ENCODE data around the gene CSNK1D.
A peak's percentile ranks its signal among the peaks of the same experiment; 100 is the strongest.
"Not testable (repeated sequence)": the region's sequence is repeated elsewhere in the genome, so short reads cannot be mapped to it uniquely, and the experiment has no call there.

Gene CSNK1D

GRCh38 chr17:82215972-82216300, 57.6 kb downstream of the CSNK1D start:
- Histone ChIP-seq H3K9ac (ENCODE audit: low read length) (no peak overlapping the region), H3K4me1 (ENCODE audit: insufficient read depth, low read length) (peaks cover 11% of the 10 kb centered on the region)

GRCh38 chr17:82215095-82215971, 58.2 kb downstream of the CSNK1D start:
- no peak overlapping the region for H3K27ac ChIP-seq (ENCODE audit: low read depth, low read length)
- H3K4me3 ChIP-seq (ENCODE audit: low read depth in 1 of 2, low read length in 2 of 2), result no peak overlapping the region
- H3K9ac ChIP-seq (ENCODE audit: low read length), result no peak overlapping the region
- no peaks in the 10 kb centered on the region for H3K27me3 ChIP-seq (ENCODE audit: control insufficient read depth in 1 of 2, insufficient read depth in 2 of 2, low read length in 2 of 2)
- H3K4me1 ChIP-seq (ENCODE audit: insufficient read depth, low read length), result peaks cover 11% of the 10 kb centered on the region
- no peaks in the 10 kb centered on the region for H3K9me3 ChIP-seq (ENCODE audit: low read length)
- no peaks in the 10 kb centered on the region for H3K36me3 ChIP-seq (ENCODE audit: insufficient read depth, low read length)

More at GRCh38 chr17:82215972-82216300, 57.6 kb downstream of the CSNK1D start:
- no peak overlapping the region for H3K27ac ChIP-seq (ENCODE audit: low read depth, low read length)
- no peaks in the 10 kb centered on the region for H3K27me3 ChIP-seq (ENCODE audit: control insufficient read depth in 1 of 2, insufficient read depth in 2 of 2, low read length in 2 of 2)
- no peaks in the 10 kb centered on the region for H3K9me3 ChIP-seq (ENCODE audit: low read length)
- H3K4me3 ChIP-seq (ENCODE audit: low read depth in 1 of 2, low read length in 2 of 2), result no peak overlapping the region
- no peaks in the 10 kb centered on the region for H3K36me3 ChIP-seq (ENCODE audit: insufficient read depth, low read length)

DNA sequence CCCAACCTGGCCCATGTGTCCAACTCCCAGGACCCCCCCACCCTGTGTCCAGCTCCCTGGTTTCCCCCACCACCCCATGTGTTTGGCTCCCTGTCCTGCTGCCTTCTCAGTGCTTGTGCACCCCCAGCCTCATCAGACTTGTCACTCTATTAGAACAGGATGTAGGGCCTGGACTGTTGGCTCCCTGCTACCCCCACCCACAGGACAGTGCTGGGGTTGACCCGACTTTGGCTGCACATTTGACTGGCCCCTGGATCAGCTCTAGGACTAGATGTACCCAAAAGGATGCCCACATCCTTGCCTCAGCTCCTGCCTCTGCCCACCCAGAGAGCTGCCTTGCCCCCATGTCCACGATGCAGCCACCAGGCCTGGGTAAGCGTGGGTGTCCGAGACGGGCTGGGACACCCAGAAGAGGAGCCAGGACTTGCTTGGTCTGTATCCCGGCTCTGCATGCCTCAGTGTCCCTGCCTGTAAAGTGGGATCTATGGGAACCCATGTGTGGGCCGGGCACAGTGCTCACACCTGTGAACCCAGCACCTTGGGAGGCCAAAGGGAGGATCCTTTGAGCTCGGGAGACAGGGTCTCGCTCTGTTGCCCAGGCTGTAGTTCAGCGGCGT, 59.4 kb downstream of the CSNK1D start:
- Histone ChIP-seq H3K9me3 (ENCODE audit: low read length) (no peaks in the 10 kb centered on the region), H3K36me3 (ENCODE audit: insufficient read depth, low read length) (no peaks in the 10 kb centered on the region), H3K27me3 (ENCODE audit: control insufficient read depth in 1 of 2, insufficient read depth in 2 of 2, low read length in 2 of 2) (no peaks in the 10 kb centered on the region), H3K27ac (ENCODE audit: low read depth, low read length) (no peak overlapping the region), H3K9ac (ENCODE audit: low read length) (no peak overlapping the region), H3K4me1 (ENCODE audit: insufficient read depth, low read length) (peaks cover 11% of the 10 kb centered on the region), H3K4me3 (ENCODE audit: low read depth in 1 of 2, low read length in 2 of 2) (no peak overlapping the region)

GRCh38 chr17:82213251-82214011, 60.1 kb downstream of the CSNK1D start:
- peaks cover 11% of the 10 kb centered on the region for H3K4me1 ChIP-seq (ENCODE audit: insufficient read depth, low read length)
- H3K9me3 ChIP-seq (ENCODE audit: low read length), result no peaks in the 10 kb centered on the region
- H3K9ac ChIP-seq (ENCODE audit: low read length), result no peak overlapping the region
- H3K36me3 ChIP-seq (ENCODE audit: insufficient read depth, low read length), result no peaks in the 10 kb centered on the region
- H3K27ac ChIP-seq (ENCODE audit: low read depth, low read length), result peak overlapping the region; percentile 19
- H3K4me3 ChIP-seq (ENCODE audit: low read depth in 1 of 2, low read length in 2 of 2), result peak overlapping the region; percentile 80 to 87
- H3K27me3 ChIP-seq (ENCODE audit: control insufficient read depth in 1 of 2, insufficient read depth in 2 of 2, low read length in 2 of 2), result no peaks in the 10 kb centered on the region

DNA sequence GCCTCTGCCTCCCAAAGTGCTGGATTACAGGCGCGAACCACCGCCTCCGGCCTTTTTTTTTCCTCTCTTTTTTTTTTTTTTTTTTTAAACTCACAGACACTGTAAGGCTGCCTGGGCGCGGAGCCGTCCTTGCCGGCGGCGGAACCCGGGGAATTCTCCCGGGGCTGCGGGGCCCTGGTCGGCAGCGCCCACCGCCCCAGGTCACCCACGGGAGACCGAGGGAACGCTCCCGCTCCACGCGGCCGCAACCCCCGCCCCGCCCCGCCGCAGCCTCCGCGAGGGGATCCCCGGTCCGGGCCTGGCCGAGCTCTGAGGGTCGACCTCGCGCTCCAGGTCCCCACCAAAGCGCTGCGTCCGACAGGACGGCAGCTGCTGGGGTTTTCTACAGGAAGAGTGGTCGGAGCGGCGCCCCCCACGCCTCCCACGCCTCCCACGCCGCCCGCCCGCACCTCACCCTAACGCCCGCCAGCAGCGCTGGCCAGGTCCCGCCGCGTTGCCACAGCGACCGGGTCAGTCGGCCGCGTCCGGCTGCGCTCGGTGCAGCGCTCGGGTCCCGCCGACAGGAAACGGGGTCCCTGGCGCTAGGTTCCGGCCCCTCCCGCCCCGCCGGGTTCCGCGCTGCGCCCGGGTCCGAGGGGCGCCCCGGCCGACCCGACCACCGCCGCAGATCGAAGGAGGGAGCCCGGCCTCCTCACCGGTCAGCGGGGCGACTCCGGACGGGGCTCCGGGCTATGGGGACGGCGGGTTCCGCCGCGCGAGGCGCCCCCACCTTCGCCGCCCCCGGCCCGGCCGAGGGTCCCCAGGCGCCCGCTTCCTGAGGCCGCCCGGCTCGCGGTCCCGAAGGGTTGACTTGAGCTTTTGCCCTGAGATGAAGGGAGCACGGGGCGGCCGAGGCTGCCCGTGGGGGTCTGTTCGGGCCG, 60.9 kb downstream of the CSNK1D start, which contains the start of gene CCDC57:
Gene CCDC57 (minus strand): TSS at position 512 of the 920 bp plus-strand sequence. CDS start 10,898 bp downstream, outside the sequence.
- no peaks in the 10 kb centered on the region for H3K36me3 ChIP-seq (ENCODE audit: insufficient read depth, low read length)
- no peaks in the 10 kb centered on the region for H3K9me3 ChIP-seq (ENCODE audit: low read length)
- peak within 1 kb of the TSS; percentile 80 to 87 for H3K4me3 ChIP-seq (ENCODE audit: low read depth in 1 of 2, low read length in 2 of 2)
- peaks cover 11% of the 10 kb centered on the region for H3K4me1 ChIP-seq (ENCODE audit: insufficient read depth, low read length)
- peak within 1 kb of the TSS; percentile 91 for H3K27ac ChIP-seq (ENCODE audit: low read depth, low read length)
- no peak within 1 kb of the TSS for H3K9ac ChIP-seq (ENCODE audit: low read length)
- no peaks in the 10 kb centered on the region for H3K27me3 ChIP-seq (ENCODE audit: control insufficient read depth in 1 of 2, insufficient read depth in 2 of 2, low read length in 2 of 2)

GRCh38 chr17:82210655-82211054, 62.8 kb downstream of the CSNK1D start:
- not testable (repeated sequence) for H3K9me3 ChIP-seq (ENCODE audit: low read length); H3K9ac ChIP-seq (ENCODE audit: low read length); H3K36me3 ChIP-seq (ENCODE audit: insufficient read depth, low read length); H3K27ac ChIP-seq (ENCODE audit: low read depth, low read length); H3K27me3 ChIP-seq (ENCODE audit: control insufficient read depth in 1 of 2, insufficient read depth in 2 of 2, low read length in 2 of 2); H3K4me3 ChIP-seq (ENCODE audit: low read depth in 1 of 2, low read length in 2 of 2)
- peaks cover 18% of the 10 kb centered on the region for H3K4me1 ChIP-seq (ENCODE audit: insufficient read depth, low read length)

DNA sequence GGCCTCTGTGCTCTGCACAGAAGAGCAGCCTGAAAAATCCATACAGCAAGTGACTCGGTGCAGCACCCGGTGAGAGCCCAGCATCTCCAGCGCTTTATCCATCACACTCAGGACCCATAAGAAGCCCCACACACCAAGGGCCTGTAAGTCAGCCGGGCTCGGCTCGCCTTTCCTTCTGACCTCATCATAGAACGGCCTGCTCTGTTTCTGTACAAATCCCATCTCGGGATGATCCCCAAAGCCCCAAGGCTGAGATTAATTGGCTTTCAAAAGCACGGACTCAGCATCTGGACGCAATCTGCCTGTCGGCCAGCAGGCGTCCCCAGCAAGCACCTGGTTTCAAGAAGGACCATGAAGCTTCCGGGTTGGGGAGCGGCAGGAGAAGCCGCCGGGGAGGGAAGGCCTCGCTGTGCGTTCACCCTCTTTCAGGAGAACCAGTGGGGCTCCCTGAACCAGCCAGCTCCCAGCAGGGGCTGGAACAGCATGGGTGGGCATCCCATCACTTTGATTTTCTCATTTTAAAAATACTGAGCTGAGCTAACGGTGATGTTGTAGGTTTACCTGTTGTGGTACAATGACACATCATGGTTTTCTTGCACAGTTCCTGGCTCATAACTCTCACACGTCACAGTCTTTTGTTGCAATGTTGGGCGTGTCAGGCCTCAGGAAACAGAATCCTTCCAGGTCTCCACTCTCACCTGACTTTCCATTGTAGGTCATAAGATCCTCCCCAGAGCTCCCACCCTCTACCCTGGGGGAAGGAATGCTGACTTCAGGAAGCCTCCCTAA, 67.6 kb downstream of the CSNK1D start:
- H3K4me3 ChIP-seq (ENCODE audit: low read depth in 1 of 2, low read length in 2 of 2), result peak overlapping the region in 1 of 2 donors; percentile 25
- peaks cover 12% of the 10 kb centered on the region for H3K4me1 ChIP-seq (ENCODE audit: insufficient read depth, low read length)
- no peaks in the 10 kb centered on the region for H3K9me3 ChIP-seq (ENCODE audit: low read length)
- no peaks in the 10 kb centered on the region for H3K36me3 ChIP-seq (ENCODE audit: insufficient read depth, low read length)
- no peak overlapping the region for H3K9ac ChIP-seq (ENCODE audit: low read length)
- no peaks in the 10 kb centered on the region for H3K27me3 ChIP-seq (ENCODE audit: control insufficient read depth in 1 of 2, insufficient read depth in 2 of 2, low read length in 2 of 2)
- H3K27ac ChIP-seq (ENCODE audit: low read depth, low read length), result peak overlapping the region; percentile 55

- Histone ChIP-seq H3K27me3 (ENCODE audit: control insufficient read depth in 1 of 2, insufficient read depth in 2 of 2, low read length in 2 of 2) (no peaks in the 10 kb centered on the region), H3K27ac (ENCODE audit: low read depth, low read length) (no peak overlapping the region), H3K9ac (ENCODE audit: low read length) (no peak overlapping the region), H3K9me3 (ENCODE audit: low read length) (no peaks in the 10 kb centered on the region), H3K4me1 (ENCODE audit: insufficient read depth, low read length) (peaks cover 12% of the 10 kb centered on the region), H3K36me3 (ENCODE audit: insufficient read depth, low read length) (no peaks in the 10 kb centered on the region), H3K4me3 (ENCODE audit: low read depth in 1 of 2, low read length in 2 of 2) (no peak overlapping the region)
Measured at GRCh38 chr17:82204831-82205719, 68.4 kb downstream of the CSNK1D start.

DNA sequence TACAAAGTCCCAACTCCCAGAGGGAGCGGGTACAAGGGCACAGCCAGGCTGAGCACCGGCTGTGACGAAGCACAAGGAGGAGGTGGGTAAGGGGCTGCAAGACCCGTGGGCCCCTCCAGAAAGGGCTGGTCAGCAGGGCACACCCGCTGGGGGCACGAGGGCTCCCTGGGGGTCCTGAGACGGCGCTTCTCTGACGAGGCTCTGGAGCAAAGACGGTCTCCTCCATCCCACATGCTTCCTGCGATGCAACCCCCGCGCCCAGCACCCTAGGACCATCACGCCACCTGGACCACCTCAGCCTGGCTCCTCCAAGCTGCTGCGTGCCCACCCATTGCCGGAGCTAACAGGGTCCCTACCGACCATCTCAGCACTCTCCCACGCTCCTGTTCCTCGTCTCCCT, 69.6 kb downstream of the CSNK1D start:
- Histone ChIP-seq H3K4me1 (ENCODE audit: insufficient read depth, low read length) (peaks cover 12% of the 10 kb centered on the region), H3K9ac (ENCODE audit: low read length) (no peak overlapping the region), H3K9me3 (ENCODE audit: low read length) (no peaks in the 10 kb centered on the region), H3K27ac (ENCODE audit: low read depth, low read length) (no peak overlapping the region), H3K4me3 (ENCODE audit: low read depth in 1 of 2, low read length in 2 of 2) (no peak overlapping the region), H3K27me3 (ENCODE audit: control insufficient read depth in 1 of 2, insufficient read depth in 2 of 2, low read length in 2 of 2) (no peaks in the 10 kb centered on the region), H3K36me3 (ENCODE audit: insufficient read depth, low read length) (peaks cover 5% of the 10 kb centered on the region)
